Measurements from ENCODE around the gene FRMD8. TPM values are rescaled to one million over a fixed set of nuclear protein-coding genes. Genes with fewer than 3 reads are reported as not detected.

Gene FRMD8
- polyA plus RNA-seq, 3 donors, result 33.7 to 41.2 (median 35.4) TPM

GRCh38 chr11:65445101-65445603 is 58.7 kb downstream of the FRMD8 start:
- peaks cover 12 to 29% of the 10 kb centered on the region in 2 donors for H3K36me3 ChIP-seq (replicated peaks in 1 of 2; ENCODE audit: control insufficient read depth in 1 of 2, insufficient read depth in 2 of 2, low read length in 2 of 2)
- Mint-ChIP-seq H3K36me3 (peaks cover 40 to 46% of the 10 kb centered on the region in 2 donors), H3K27me3 (ENCODE audit: low read depth in 3 of 3) (peaks cover 0 to 7% (median 0%) of the 10 kb centered on the region in 3 donors), H3K9me3 (peaks cover 0 to 4% (median 0%) of the 10 kb centered on the region in 7 donors), H3K27ac (peak overlapping the region in 6 of 7 donors; percentile 48 to 78 (median 66)), H3K4me3 (peak overlapping the region in 1 of 2 donors; percentile 48), H3K4me1 (peaks cover 53% of the 10 kb centered on the region)
- TF ChIP-seq CTCF (IDR thresholded peaks at IDR 0.05), result no peak
- peaks cover 92% of the 10 kb centered on the region for H4K20me1 ChIP-seq (ENCODE audit: insufficient read depth, low read length)
- no peaks in the 10 kb centered on the region for H3K9me3 ChIP-seq (replicated peaks in 1 of 2; ENCODE audit: control insufficient read depth in 1 of 2, insufficient read depth in 1 of 2, low read length in 2 of 2)
- H3K4me2 ChIP-seq (replicated peaks; ENCODE audit: extremely low read depth, low read length, poor library complexity, severe bottlenecking), result no peak overlapping the region
- H3K4me1 ChIP-seq (ENCODE audit: control insufficient read depth in 1 of 2, insufficient read depth in 2 of 2, low read length in 2 of 2), result peaks cover 26 to 34% of the 10 kb centered on the region in 2 donors
- no peaks in the 10 kb centered on the region for H3K27me3 ChIP-seq (ENCODE audit: control insufficient read depth in 2 of 2, insufficient read depth in 2 of 2, low read length in 2 of 2)
- DNase-seq, result no peak
- peak overlapping the region in 1 of 2 donors; percentile 12 for H3K27ac ChIP-seq (ENCODE audit: low read depth in 1 of 2, low read length in 2 of 2)
- peaks cover 17% of the 10 kb centered on the region for H3K79me2 ChIP-seq (ENCODE audit: insufficient read depth, low read length)
- intact Hi-C loops (cut with micrococcal nuclease), result loop anchor here in 1 of 2 donors (10.0 kb wide), 1 partner anchor 80 kb away; no protein-coding TSS in a partner anchor
- WGBS (ENCODE audit: insufficient coverage), result 86% methylated on average over 7 of the region's 15 CpGs
- H3K4me3 ChIP-seq (replicated peaks in 1 of 3; ENCODE audit: low read depth in 2 of 3, low read length in 3 of 3), result peak overlapping the region in 1 of 3 experiments; percentile 5
- no peak overlapping the region for H2AFZ ChIP-seq (ENCODE audit: insufficient read depth, low read depth, low read length, poor library complexity, severe bottlenecking)
- no peak overlapping the region for H3K9ac ChIP-seq (ENCODE audit: insufficient read depth, low read length, poor library complexity, severe bottlenecking)

- intact Hi-C loops (cut with micrococcal nuclease), result loop anchor here in 1 of 2 donors (10.0 kb wide), 1 partner anchor 81 kb away; no protein-coding TSS in a partner anchor
- Histone ChIP-seq H3K9ac (ENCODE audit: insufficient read depth, low read length, poor library complexity, severe bottlenecking) (no peak overlapping the region), H2AFZ (ENCODE audit: insufficient read depth, low read depth, low read length, poor library complexity, severe bottlenecking) (no peak overlapping the region), H3K27me3 (ENCODE audit: control insufficient read depth in 2 of 2, insufficient read depth in 2 of 2, low read length in 2 of 2) (no peaks in the 10 kb centered on the region), H3K27ac (ENCODE audit: low read depth in 1 of 2, low read length in 2 of 2) (peak overlapping the region; percentile 23 to 62), H3K4me1 (ENCODE audit: control insufficient read depth in 1 of 2, insufficient read depth in 2 of 2, low read length in 2 of 2) (peaks cover 22 to 28% of the 10 kb centered on the region in 2 donors), H3K36me3 (replicated peaks in 1 of 2; ENCODE audit: control insufficient read depth in 1 of 2, insufficient read depth in 2 of 2, low read length in 2 of 2) (peaks cover 12 to 29% of the 10 kb centered on the region in 2 donors), H3K79me2 (ENCODE audit: insufficient read depth, low read length) (peaks cover 17% of the 10 kb centered on the region), H3K9me3 (replicated peaks in 1 of 2; ENCODE audit: control insufficient read depth in 1 of 2, insufficient read depth in 1 of 2, low read length in 2 of 2) (no peaks in the 10 kb centered on the region), H4K20me1 (ENCODE audit: insufficient read depth, low read length) (peaks cover 85% of the 10 kb centered on the region), H3K4me3 (replicated peaks in 1 of 3; ENCODE audit: low read depth in 2 of 3, low read length in 3 of 3) (no peak overlapping the region), H3K4me2 (replicated peaks; ENCODE audit: extremely low read depth, low read length, poor library complexity, severe bottlenecking) (no peak overlapping the region)
- peaks cover 36 to 42% of the 10 kb centered on the region in 2 donors for H3K36me3 Mint-ChIP-seq
- H3K9me3 Mint-ChIP-seq, result peaks cover 0 to 11% (median 0%) of the 10 kb centered on the region in 7 donors
- peak in 1 of 3 donors; percentile 22 for DNase-seq
- peaks cover 0 to 7% (median under 1%) of the 10 kb centered on the region in 3 donors for H3K27me3 Mint-ChIP-seq (ENCODE audit: low read depth in 3 of 3)
- H3K27ac Mint-ChIP-seq, result peak overlapping the region in 6 of 7 donors; percentile 63 to 81 (median 76)
- H3K4me1 Mint-ChIP-seq, result peaks cover 46% of the 10 kb centered on the region
- H3K4me3 Mint-ChIP-seq, result peak overlapping the region in 1 of 2 donors; percentile 63
- WGBS (ENCODE audit: insufficient coverage), result 81% methylated on average over 8 of the region's 11 CpGs
- TF ChIP-seq CTCF (IDR thresholded peaks at IDR 0.05), result no peak
Observed at GRCh38 chr11:65445604-65446445, 59.4 kb downstream of the FRMD8 start.

All from CD14-positive monocyte (primary cell).